SH-SY5Y (cell line): ENCODE data around the gene MECP2.

Experiments used
- GATA2 ChIP-seq: IDR thresholded peaks from 2 replicates; pipeline ENCODE4 v1.6.1; 2011; ENCODE audit warnings: mild to moderate bottlenecking, low read depth, low read length
- GATA3 ChIP-seq: IDR thresholded peaks from 2 replicates; pipeline ENCODE4 v1.6.1; 2011; ENCODE audit warnings: low read depth, mild to moderate bottlenecking, low read length, moderate library complexity

MECP2 gene

DNA sequence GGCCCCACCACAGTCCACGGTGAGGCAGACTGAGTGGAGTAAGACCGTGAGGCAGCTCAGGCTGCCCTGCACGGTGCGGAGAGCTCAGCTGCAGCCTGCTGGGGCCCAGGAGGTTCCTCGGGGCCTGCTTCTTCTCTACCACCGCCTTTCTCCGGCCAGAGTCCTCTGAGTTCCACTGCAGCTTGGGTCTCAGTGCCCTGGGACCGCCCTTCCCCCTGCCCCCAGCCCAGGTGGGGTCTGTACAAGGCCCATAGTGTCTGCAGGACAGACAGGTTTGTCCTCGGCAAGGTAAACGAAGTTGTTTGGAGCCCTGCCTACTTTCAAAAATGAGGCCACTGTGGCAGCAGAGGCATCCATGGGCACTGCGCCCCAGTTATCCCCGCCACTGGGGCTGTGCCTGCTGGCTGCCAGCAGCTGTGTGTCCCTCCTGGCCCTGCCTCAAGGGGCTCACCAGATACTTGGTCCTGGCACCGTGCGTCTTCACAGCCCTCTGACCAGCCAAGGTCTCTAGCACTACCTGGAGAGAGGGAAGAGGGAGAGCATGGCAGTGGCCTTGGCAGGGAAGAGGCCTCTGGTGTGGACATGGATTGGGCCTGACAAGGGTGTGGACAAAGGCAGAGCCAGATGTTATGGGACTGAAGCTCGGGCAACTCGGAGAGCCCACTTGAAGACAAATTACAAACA lies 81.8 kb downstream of the MECP2 start:
- no peak for TF ChIP-seq GATA2
- TF ChIP-seq GATA3 = no peak

DNA sequence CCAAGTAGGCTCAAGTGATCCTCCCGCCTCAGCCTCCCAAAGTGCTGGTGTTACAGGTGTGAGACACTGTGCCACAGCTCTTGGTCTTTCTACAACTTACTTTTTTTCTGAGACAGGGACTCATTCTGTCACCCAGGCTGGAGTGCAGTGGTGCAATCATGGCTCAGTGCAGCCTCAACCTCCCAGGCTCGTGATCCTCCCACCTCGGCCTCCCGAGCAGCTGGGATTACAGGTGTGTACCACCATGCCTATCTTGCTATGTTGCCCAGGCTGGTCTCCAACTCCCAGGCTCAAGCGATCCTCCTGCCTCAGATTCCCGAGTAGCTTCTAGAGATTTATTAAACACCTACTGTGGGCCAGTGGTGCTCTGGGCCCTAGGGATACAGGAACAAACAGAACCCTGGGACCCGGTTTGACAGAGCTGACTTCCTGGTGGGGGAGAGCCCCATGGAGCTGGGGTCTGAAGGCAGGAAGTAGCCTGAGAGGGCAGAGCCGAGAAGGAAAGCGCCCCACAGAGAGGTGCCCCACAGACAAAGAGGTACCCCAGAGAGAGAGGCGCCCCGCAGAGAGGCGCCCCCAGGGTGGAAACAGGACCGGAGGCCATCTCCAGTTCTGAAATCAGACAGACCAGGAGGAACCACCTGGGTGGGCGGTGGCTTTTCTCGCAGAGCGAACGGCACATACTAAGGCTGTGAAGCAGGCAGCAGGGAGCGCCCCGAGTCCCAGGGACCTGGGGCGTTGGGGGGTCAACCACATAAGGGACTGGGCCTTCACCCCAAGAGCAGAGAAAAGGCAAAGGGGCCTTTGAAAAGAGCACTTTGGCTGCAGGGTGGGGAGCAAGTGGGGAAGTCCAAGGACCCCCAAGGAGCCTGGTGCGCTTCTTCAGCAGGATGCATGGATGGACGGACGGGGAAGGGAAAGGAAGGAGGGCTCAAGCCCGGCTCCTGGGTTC lies 82.8 kb downstream of the MECP2 start:
- no peak for TF ChIP-seq GATA2
- no peak for TF ChIP-seq GATA3

GRCh38 chrX:154013614-154014360 lies 83.7 kb downstream of the MECP2 start:
- TF ChIP-seq GATA3 (no peak), GATA2 (no peak)

GRCh38 chrX:154013001-154013421 lies 84.5 kb downstream of the MECP2 start:
- TF ChIP-seq GATA2 = no peak
- no peak for TF ChIP-seq GATA3

- TF ChIP-seq GATA2 (no peak), GATA3 (no peak)
Measured at GRCh38 chrX:154012336-154012991, 85.1 kb downstream of the MECP2 start.

GRCh38 chrX:154011376-154012335 lies 85.9 kb downstream of the MECP2 start:
- TF ChIP-seq GATA2 (no peak), GATA3 (no peak)

DNA sequence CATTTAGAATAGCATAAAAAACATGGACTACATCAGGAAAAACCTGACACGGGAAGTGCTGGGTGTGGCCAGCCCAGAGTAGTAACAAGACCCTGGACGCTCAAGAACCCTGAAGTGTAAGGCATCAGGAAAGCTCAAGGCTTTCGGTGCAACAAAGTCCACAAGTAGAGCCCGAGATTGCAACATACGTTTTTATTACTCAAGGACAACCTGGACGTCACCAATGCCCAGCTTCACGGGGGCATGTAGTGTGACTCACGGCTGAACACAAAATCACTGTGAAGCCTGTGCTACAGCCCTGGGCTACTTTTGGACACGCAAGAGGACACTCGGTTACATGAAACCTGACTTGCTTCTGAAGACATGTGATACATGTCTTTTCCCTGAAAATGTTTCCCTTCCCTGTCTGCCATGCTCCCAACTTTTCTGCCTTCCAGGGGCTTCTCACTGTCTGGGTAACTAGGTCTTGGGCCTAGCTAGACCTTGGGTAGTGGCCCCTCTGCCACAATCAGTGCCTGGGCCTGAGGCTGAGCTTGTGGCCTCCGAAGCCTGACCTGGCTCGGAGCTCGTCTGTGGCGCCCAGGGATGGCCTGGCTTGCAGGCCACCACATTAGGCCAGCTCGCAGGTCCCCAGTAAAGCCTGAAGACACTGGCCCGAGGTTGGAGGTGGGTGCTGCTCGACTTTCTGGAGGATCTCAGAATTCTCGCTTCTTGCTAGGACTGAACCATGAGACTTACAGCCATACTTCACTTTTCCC lies 87.0 kb downstream of the MECP2 start:
- TF ChIP-seq GATA3 = no peak
- TF ChIP-seq GATA2 = no peak

DNA sequence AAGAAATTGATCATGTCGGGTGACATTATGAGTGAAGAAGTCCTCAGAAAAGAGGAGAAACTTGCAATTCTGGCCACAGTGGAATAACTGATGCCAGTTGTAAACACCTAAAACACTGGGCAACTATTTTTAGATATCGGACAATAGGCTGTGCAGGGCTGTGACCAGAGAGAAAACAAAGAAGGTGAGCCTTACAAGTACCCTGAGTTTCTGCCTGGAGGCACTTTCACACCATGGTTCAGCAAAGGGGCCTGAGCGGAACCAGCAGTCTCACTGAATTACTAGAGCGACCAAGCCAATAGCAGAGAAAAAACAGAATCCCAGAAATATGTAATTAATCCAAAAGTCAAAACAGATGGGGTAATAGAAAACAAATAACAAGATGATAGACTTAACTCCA lies 89.0 kb downstream of the MECP2 start:
- TF ChIP-seq GATA3 (no peak), GATA2 (no peak)

GRCh38 chrX:154006947-154007346 lies 90.6 kb downstream of the MECP2 start:
- TF ChIP-seq GATA3 (no peak), GATA2 (no peak)

GRCh38 chrX:154004315-154004714 lies 93.2 kb downstream of the MECP2 start:
- TF ChIP-seq GATA3 = no peak
- no peak for TF ChIP-seq GATA2

- TF ChIP-seq GATA3 (no peak), GATA2 (no peak)
Measured at GRCh38 chrX:154002215-154002719, 95.2 kb downstream of the MECP2 start.

DNA sequence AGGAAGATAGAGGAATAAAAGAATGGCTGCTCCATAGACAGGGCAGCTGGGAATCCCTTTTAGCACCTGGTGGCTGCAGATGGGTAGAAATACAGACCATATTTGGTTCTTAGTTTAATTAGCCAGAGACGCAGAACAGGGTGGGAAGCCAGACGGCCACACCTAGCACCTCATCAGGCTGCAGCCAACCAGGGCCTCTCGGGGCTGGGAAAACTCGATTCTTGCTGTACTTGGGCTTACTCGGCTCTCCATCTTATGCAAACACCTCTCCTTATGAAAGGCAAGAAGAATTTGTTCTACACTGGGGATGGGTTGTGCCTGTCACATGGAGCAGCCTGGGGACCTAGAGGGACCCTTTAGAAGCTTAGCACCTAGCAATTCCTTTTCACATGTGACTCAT lies 97.5 kb downstream of the MECP2 start:
- TF ChIP-seq GATA3 (no peak), GATA2 (no peak)

GRCh38 chrX:153999359-154000037 lies 98.0 kb downstream of the MECP2 start:
- TF ChIP-seq GATA2 (no peak), GATA3 (no peak)
